ENCODE data around the gene SUSD2.

Gene SUSD2

GRCh38 chr22:24214467-24215285 lies 33.4 kb downstream of the SUSD2 start:
- no peaks in the 10 kb centered on the region for H3K27me3 ChIP-seq
- no peaks in the 10 kb centered on the region for H3K4me1 ChIP-seq
- H3K4me3 ChIP-seq (ENCODE audit: low read depth, low read length): no peak overlapping the region
- no peak for TF ChIP-seq CTCF (IDR thresholded peaks at IDR 0.05; ENCODE audit: low read depth, low read length)
- no peak for DNase-seq
- H3K36me3 ChIP-seq: no peaks in the 10 kb centered on the region
- no peaks in the 10 kb centered on the region for H3K9me3 ChIP-seq

- DNase-seq: no peak
- no peaks in the 10 kb centered on the region for H3K27me3 ChIP-seq
- H3K4me1 ChIP-seq: no peaks in the 10 kb centered on the region
- H3K4me3 ChIP-seq (ENCODE audit: low read depth, low read length): no peak overlapping the region
- no peaks in the 10 kb centered on the region for H3K36me3 ChIP-seq
- TF ChIP-seq CTCF (IDR thresholded peaks at IDR 0.05; ENCODE audit: low read depth, low read length): no peak
- H3K9me3 ChIP-seq: no peaks in the 10 kb centered on the region
These were observed 35.4 kb downstream of the SUSD2 start for GRCh38 chr22:24216541-24217209.

- Histone ChIP-seq H3K36me3 (no peaks in the 10 kb centered on the region), H3K27me3 (no peaks in the 10 kb centered on the region), H3K4me3 (ENCODE audit: low read depth, low read length) (no peak overlapping the region), H3K9me3 (no peaks in the 10 kb centered on the region), H3K4me1 (no peaks in the 10 kb centered on the region)
- no peak for DNase-seq
- no peak for TF ChIP-seq CTCF (IDR thresholded peaks at IDR 0.05; ENCODE audit: low read depth, low read length)
These were observed 36.1 kb downstream of the SUSD2 start for GRCh38 chr22:24217384-24217783.

GRCh38 chr22:24219750-24220149 lies 38.5 kb downstream of the SUSD2 start:
- no peaks in the 10 kb centered on the region for H3K4me1 ChIP-seq
- H3K36me3 ChIP-seq: no peaks in the 10 kb centered on the region
- peaks cover 3% of the 10 kb centered on the region for H3K9me3 ChIP-seq
- DNase-seq: no peak
- no peak for TF ChIP-seq CTCF (IDR thresholded peaks at IDR 0.05; ENCODE audit: low read depth, low read length)
- H3K4me3 ChIP-seq (ENCODE audit: low read depth, low read length): no peak overlapping the region
- H3K27me3 ChIP-seq: no peaks in the 10 kb centered on the region

- Histone ChIP-seq H3K9me3 (peaks cover 4% of the 10 kb centered on the region), H3K4me3 (ENCODE audit: low read depth, low read length) (no peak overlapping the region), H3K36me3 (no peaks in the 10 kb centered on the region), H3K4me1 (no peaks in the 10 kb centered on the region), H3K27me3 (no peaks in the 10 kb centered on the region)
- TF ChIP-seq CTCF (IDR thresholded peaks at IDR 0.05; ENCODE audit: low read depth, low read length): no peak
- no peak for DNase-seq
These were observed 43.2 kb downstream of the SUSD2 start for GRCh38 chr22:24224468-24224867.

- Histone ChIP-seq H3K9me3 (peaks cover 4% of the 10 kb centered on the region), H3K4me3 (ENCODE audit: low read depth, low read length) (no peak overlapping the region), H3K36me3 (no peaks in the 10 kb centered on the region), H3K4me1 (no peaks in the 10 kb centered on the region), H3K27me3 (no peaks in the 10 kb centered on the region)
- TF ChIP-seq CTCF (IDR thresholded peaks at IDR 0.05; ENCODE audit: low read depth, low read length): no peak
- no peak for DNase-seq
These were observed 43.8 kb downstream of the SUSD2 start for GRCh38 chr22:24225044-24225601.
